K562 (cell line): ENCODE measurements around the gene ZNF487. TPM values are rescaled to one million over a fixed set of nuclear protein-coding genes. Genes with fewer than 3 reads are reported as not detected.

ENCODE experiments used
- ATAC-seq: fragments of 200-7000 bp; cut with Tn5 transposase; 3 replicates; pipeline ENCODE4 v1.9.1; 2020; ENCODE audit warnings: moderate library complexity
- BruUV-seq: library from RNA; stranded (reverse); fragments of 400-500 nt; replicated peaks from 2 replicates; lab custom pipeline; 2021; lab: Mats Ljungman, UMichigan
- CTCF ChIA-PET: fragments of 300-600 bp; formaldehyde crosslinking; extraction: SDS; loops from one replicate; lab custom pipeline; 2021; ENCODE audit warnings: low intra/inter-chr PET ratio; lab: Yijun Ruan, JAX
- POLR2A ChIA-PET: fragments of 300-600, 350-650 bp; sonication (Branson Sonifier 250); formaldehyde crosslinking; extraction: SDS; loops from one replicate; lab custom pipeline; 2021; ENCODE audit warnings: antibody characterized with exemption, inconsistent platforms; lab: Yijun Ruan, JAX
- DNase-seq, 4 experiments: peaks; one replicate each; pipeline versions ENCODE4 v3.0.0 to v3.0.0-alpha.2; 2011 to 2018; ENCODE audit warnings: low spot score in 3 of 4, mixed read lengths in 3 of 4; ENCODE audit errors: extremely low read depth in 1 of 4
- FAIRE-seq: peaks from 2 replicates; lab custom pipeline; 2011; peaks lifted over from hg19 to GRCh38; lab: Jason Lieb, UNC
- H2AFZ ChIP-seq: 2 replicates; pipeline ENCODE4 v1.6.0; 2011; ENCODE audit warnings: low read depth, low read length, control low read depth, inconsistent platforms
- H3K27ac ChIP-seq: fragments of 200-600 bp; 3 replicates; pipeline ENCODE4 v1.8.0; 2011; ENCODE audit warnings: low read depth, mild to moderate bottlenecking, control low read depth, inconsistent platforms, low read length, moderate library complexity, mixed read lengths; ENCODE audit errors: extremely low read depth
- H3K27me3 ChIP-seq, 2 experiments: fragments of 300-600 bp in 1 of 2; 2 replicates in 1 of 2; 3 replicates in 1 of 2; pipeline versions ENCODE4 v1.6.0 to v1.8.0; 2011; ENCODE audit warnings: inconsistent platforms in 2 of 2, low read length in 2 of 2, mild to moderate bottlenecking in 1 of 2, mixed read lengths in 1 of 2, moderate library complexity in 1 of 2; ENCODE audit not compliant: control insufficient read depth in 2 of 2, insufficient read depth in 2 of 2
- H3K36me3 ChIP-seq: fragments of 300-600 bp; 3 replicates; pipeline ENCODE4 v1.8.0; 2011; ENCODE audit warnings: mild to moderate bottlenecking, low read length, inconsistent platforms; ENCODE audit not compliant: control insufficient read depth, insufficient read depth
- H3K4me1 ChIP-seq, 2 experiments: fragments of 200-600 bp in 1 of 2; replicated peaks in 1 of 2; 2 replicates in 1 of 2; 3 replicates in 1 of 2; pipeline versions ENCODE4 v1.5.1 to v1.8.0; 2011; ENCODE audit warnings: inconsistent platforms in 2 of 2, low read length in 2 of 2, mild to moderate bottlenecking in 1 of 2, mixed read lengths in 1 of 2, moderate library complexity in 1 of 2; ENCODE audit not compliant: control insufficient read depth in 2 of 2, insufficient read depth in 2 of 2
- H3K4me2 ChIP-seq: 2 replicates; pipeline ENCODE4 v1.6.1; 2011; ENCODE audit warnings: low read length, control low read depth, inconsistent platforms, mixed read lengths; ENCODE audit not compliant: insufficient read depth
- H3K4me3 ChIP-seq: fragments of 200-600 bp; sonication (generic), shearing (Covaris generic); 2 replicates; pipeline ENCODE4 v1.5.1; 2016; ENCODE audit warnings: control low read depth, inconsistent platforms
- H3K79me2 ChIP-seq: fragments of 200-600 bp; 3 replicates; pipeline ENCODE4 v1.8.0; 2011; ENCODE audit warnings: low read length, inconsistent platforms; ENCODE audit not compliant: control insufficient read depth, insufficient read depth
- H3K9ac ChIP-seq, 2 experiments: 2 replicates each; pipeline versions ENCODE4 v1.6.0 to v1.6.1; 2011; ENCODE audit warnings: low read depth in 2 of 2, low read length in 2 of 2, control low read depth in 1 of 2, inconsistent platforms in 1 of 2, mild to moderate bottlenecking in 1 of 2, mixed read lengths in 1 of 2; ENCODE audit not compliant: insufficient read depth in 1 of 2
- H3K9me1 ChIP-seq: one replicate; pipeline ENCODE4 v1.6.0; 2011; ENCODE audit warnings: inconsistent platforms, mild to moderate bottlenecking, low read length, moderate library complexity; ENCODE audit not compliant: control insufficient read depth, insufficient read depth
- H3K9me3 ChIP-seq: replicated peaks from 2 replicates; pipeline ENCODE4 v1.5.1; 2011; ENCODE audit warnings: low read depth, low read length, inconsistent platforms; ENCODE audit not compliant: control insufficient read depth, insufficient read depth
- H4K20me1 ChIP-seq: replicated peaks from 2 replicates; pipeline ENCODE4 v1.6.1; 2011; ENCODE audit warnings: low read length, inconsistent platforms, mixed read lengths; ENCODE audit not compliant: control insufficient read depth, insufficient read depth
- CBX8 ChIP-seq: fragments of 200-600 bp; sonication (generic); IDR thresholded peaks from 2 replicates; pipeline ENCODE4 v1.6.1; 2012; ENCODE audit warnings: borderline replicate concordance, mixed run types, low read depth, mild to moderate bottlenecking, moderate library complexity, mixed read lengths, low read length, control low read depth, inconsistent platforms; ENCODE audit not compliant: poor library complexity, severe bottlenecking; ENCODE audit errors: extremely low read depth
- ESRRB ChIP-seq: fragments of 250-450 bp; sonication (Bioruptor Pico); IDR thresholded peaks from 2 replicates; pipeline ENCODE4 v1.5.0; 2020; ENCODE audit warnings: mild to moderate bottlenecking, moderate library complexity, borderline replicate concordance
- HBP1 ChIP-seq: fragments of 450-650 bp; formaldehyde crosslinking; IDR thresholded peaks from 2 replicates; pipeline ENCODE4 v1.4.0; 2022; ENCODE audit warnings: missing genetic modification characterization
- HDAC6 ChIP-seq: IDR thresholded peaks from 2 replicates; pipeline ENCODE4 v1.6.1; 2012; ENCODE audit warnings: low read depth, mild to moderate bottlenecking, control low read depth, inconsistent platforms, low read length, moderate library complexity
- KLF1 ChIP-seq: fragments of 450-650 bp; IDR thresholded peaks from 2 replicates; pipeline ENCODE4 v1.6.1; 2016; ENCODE audit warnings: missing genetic modification characterization, missing compliant biosample characterization
- MCM5 ChIP-seq: fragments of 450-650 bp; IDR thresholded peaks from 2 replicates; pipeline ENCODE4 v1.6.1; 2016; ENCODE audit warnings: low read depth
- PML ChIP-seq: IDR thresholded peaks from 2 replicates; pipeline ENCODE4 v1.6.1; 2012; ENCODE audit warnings: low read length, inconsistent platforms
- POLR2AphosphoS5 ChIP-seq: IDR thresholded peaks from 2 replicates; pipeline ENCODE4 v1.6.1; 2011; ENCODE audit warnings: mild to moderate bottlenecking, low read depth, low read length, moderate library complexity; ENCODE audit not compliant: control insufficient read depth, insufficient read depth
- RBM22 ChIP-seq: fragments of 200-400 bp; formaldehyde crosslinking; IDR thresholded peaks from 2 replicates; pipeline ENCODE4 v1.6.1; 2018; ENCODE audit warnings: low read length, low read depth; ENCODE audit not compliant: poor library complexity, severe bottlenecking
- SMAD4 ChIP-seq: fragments of 250-450 bp; sonication (Bioruptor Pico); conservative IDR thresholded peaks from 2 replicates; pipeline ENCODE4 v1.8.0; 2021; ENCODE audit warnings: inconsistent platforms, mild to moderate bottlenecking, moderate library complexity
- ZNF785 ChIP-seq: fragments of 250-450 bp; sonication (Bioruptor Pico); IDR thresholded peaks from 2 replicates; pipeline ENCODE4 v1.4.0; 2020; ENCODE audit warnings: mild to moderate bottlenecking
- WGBS: fragments of 100-300 bp; shearing (Covaris generic); methylation state at CpG from one replicate; pipeline ENCODE4 v1.1.6; 2016; ENCODE audit warnings: low coverage, mixed read lengths; ENCODE audit not compliant: insufficient coverage; ENCODE audit errors: missing lambda C conversion rate; 5-methylcytosine and 5-hydroxymethylcytosine counted together
- in situ Hi-C: fragments of 300-500 bp; cut with MboI; formaldehyde crosslinking; loops from 4 replicates; pipeline ENCODE4 v1.15.0; 2018; ENCODE audit warnings: inconsistent platforms, mixed read lengths
- intact Hi-C: fragments of 100-400 bp; cut with micrococcal nuclease; formaldehyde crosslinking; loops from 2 replicates; pipeline ENCODE4 v1.14.2; 2022
- polyA plus RNA-seq, 8 experiments: library from polyadenylated mRNA; depleted of rRNA in 4 of 8; stranded (reverse) in 5 of 8; unstranded in 3 of 8; fragments of >200 nt; fragmentation: Nextera tagmentation in 2 of 8; fragmentation: Illumina TruSeq in 1 of 8; extraction: Ambion mirVana in 2 of 8; extraction: Trizol in 1 of 8; gene quantifications; 2 replicates each; pipeline versions ENCODE4 v1.2.1 to v1.2.3, GENCODE V29; 2011 to 2014; ENCODE audit warnings: inconsistent platforms in 1 of 8, missing spikeins in 1 of 8
- total RNA-seq, 7 experiments: library from RNA; depleted of rRNA in 6 of 7; stranded (reverse); fragments of >200 nt in 6 of 7; fragmentation: Illumina TruSeq in 2 of 7; extraction: Trizol in 2 of 7; gene quantifications; 2 replicates each; pipeline versions ENCODE4 v1.2.1 to v1.2.3, GENCODE V29; 2011 to 2021; ENCODE audit warnings: low replicate concordance in 1 of 7
- TF ChIP-seq, protein P1 (sequence below), 2 experiments: fragments of 450-650 bp in 1 of 2; sonication (generic) in 1 of 2; formaldehyde crosslinking; conservative IDR thresholded peaks; 2 replicates each; pipeline versions ENCODE4 v1.4.0 to v1.8.1; 2020 to 2022; ENCODE audit warnings: mild to moderate bottlenecking in 1 of 2, missing genetic modification reagents in 1 of 2

Gene ZNF487
- total and polyA plus RNA-seq, 9 of the 15 experiments (the other 6 are each of a cell fraction or from before 2014, with no cell fraction given): 1.9 to 6.5 (median 4.2) TPM

DNA sequence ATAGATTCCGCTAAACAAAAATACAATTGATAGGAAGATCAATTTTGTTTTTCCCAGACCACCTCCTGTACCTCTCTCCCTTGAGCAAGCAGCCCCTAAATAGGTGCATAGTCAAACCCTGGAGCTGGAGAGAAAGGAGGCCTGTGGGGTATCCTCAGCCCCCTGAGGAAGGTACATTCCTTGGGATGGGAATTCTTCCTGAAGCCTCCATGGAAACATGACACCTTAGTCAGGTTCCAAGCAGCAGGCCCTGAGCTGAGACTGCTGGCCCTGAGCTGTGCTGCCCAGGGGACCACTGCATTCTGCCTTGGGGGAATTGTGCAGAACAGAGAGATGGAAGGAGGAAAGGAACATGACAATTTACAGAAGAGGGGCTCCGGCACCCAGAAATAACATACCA, 35.3 kb upstream of the ZNF487 start:
- 55% methylated on average over 2 of the region's 2 CpGs for WGBS

GRCh38 chr10:43402176-43402575, 34.7 kb upstream of the ZNF487 start:
- H3K27me3 ChIP-seq: no peaks in the 10 kb centered on the region
- peaks cover 4% of the 10 kb centered on the region for H3K9me1 ChIP-seq
- peaks cover 71% of the 10 kb centered on the region for H4K20me1 ChIP-seq
- H3K36me3 ChIP-seq: peaks cover 79% of the 10 kb centered on the region
- peaks cover 100% of the 10 kb centered on the region for H3K79me2 ChIP-seq
- no TSS peak for BruUV-seq
- peak overlapping the region; percentile 50 for H3K4me2 ChIP-seq
- DNase-seq (peak in 1 of 4 experiments; percentile 3), ATAC-seq (no peak), FAIRE-seq (no peak)
- no peaks in the 10 kb centered on the region for H3K9me3 ChIP-seq
- H3K9ac ChIP-seq: peak overlapping the region in 1 of 2 experiments; percentile 49; a peak in 3 of 4 replicates
- in situ Hi-C loops: no loop called here
- 11% methylated on average over 4 of the region's 4 CpGs for WGBS
- CTCF ChIA-PET: no interaction called here
- H3K4me1 ChIP-seq: peaks cover 35 to 58% of the 10 kb centered on the region in 2 experiments
- intact Hi-C loops: no loop called here
- POLR2A ChIA-PET: interaction anchor here (0.6 to 5.4 kb wide), 7 partner anchors 9 to 47 kb away, joined by 3 to 22 read pairs (median 5); no protein-coding TSS in a partner anchor
- no peak overlapping the region; the same call in 1 of the 2 replicates for H3K4me3 ChIP-seq
- peak overlapping the region; percentile 96; the same call in 2 of the 3 replicates for H3K27ac ChIP-seq
- no peak overlapping the region for H2AFZ ChIP-seq
- TF ChIP-seq, protein P1, sequence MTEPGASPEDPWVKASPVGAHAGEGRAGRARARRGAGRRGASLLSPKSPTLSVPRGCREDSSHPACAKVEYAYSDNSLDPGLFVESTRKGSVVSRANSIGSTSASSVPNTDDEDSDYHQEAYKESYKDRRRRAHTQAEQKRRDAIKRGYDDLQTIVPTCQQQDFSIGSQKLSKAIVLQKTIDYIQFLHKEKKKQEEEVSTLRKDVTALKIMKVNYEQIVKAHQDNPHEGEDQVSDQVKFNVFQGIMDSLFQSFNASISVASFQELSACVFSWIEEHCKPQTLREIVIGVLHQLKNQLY (CRISPR knock-in tag; conservative IDR thresholded peaks at IDR 0.05): no peak
- TF ChIP-seq RBM22: peak; percentile 73
- TF ChIP-seq KLF1 (tag): no peak
- TF ChIP-seq HBP1 (CRISPR knock-in tag): 0 out of 2 replicates have a peak, but pooled peaks have one; percentile 76
- no peak for TF ChIP-seq HDAC6
- 0 out of 2 replicates have a peak, but pooled peaks have one; percentile 8 for TF ChIP-seq SMAD4
- no peak for TF ChIP-seq ZNF785 (CRISPR knock-in tag)
- peak; percentile 25; the same call in 1 of the 2 replicates for TF ChIP-seq PML
- no peak for TF ChIP-seq CBX8

More for the DNA sequence above, 35.3 kb upstream of the ZNF487 start:
- peaks cover 38 to 58% of the 10 kb centered on the region in 2 experiments for H3K4me1 ChIP-seq
- H3K27me3 ChIP-seq: no peaks in the 10 kb centered on the region
- no TSS peak for BruUV-seq
- DNase-seq: peak in 1 of 4 experiments; percentile 12
- H3K36me3 ChIP-seq: peaks cover 79% of the 10 kb centered on the region
- no peaks in the 10 kb centered on the region for H3K9me3 ChIP-seq
- peak overlapping the region; percentile 61 for H3K4me2 ChIP-seq
- no peak overlapping the region for H2AFZ ChIP-seq
- peaks cover 4% of the 10 kb centered on the region for H3K9me1 ChIP-seq
- ChIA-PET POLR2A (interaction anchor here (0.6 to 5.4 kb wide), 9 partner anchors 8 to 199 kb away, joined by 3 to 22 read pairs (median 4); partner anchors contain the start of gene HNRNPF), CTCF (no interaction called here)
- in situ Hi-C loops (no loop called here), intact Hi-C loops (no loop called here)
- FAIRE-seq: no peak
- H4K20me1 ChIP-seq: peaks cover 71% of the 10 kb centered on the region
- no peak for ATAC-seq
- H3K9ac ChIP-seq: peak overlapping the region; percentile 49 to 65; a peak in 3 of 4 replicates
- H3K79me2 ChIP-seq: peaks cover 99% of the 10 kb centered on the region
- H3K27ac ChIP-seq: peak overlapping the region; percentile 96; the same call in 2 of the 3 replicates
- TF ChIP-seq ESRRB (no peak), MCM5 (no peak), POLR2AphosphoS5 (peak; percentile 43; the same call in 1 of the 2 replicates)
- TF ChIP-seq, all 486 proteins: peak for 1
- H3K4me3 ChIP-seq: peak overlapping the region; percentile 18
